HepG2 (cell line): ENCODE results near the gene VWA1. TPM values are rescaled to one million over a fixed set of nuclear protein-coding genes. Genes with fewer than 3 reads are reported as not detected.
A peak's percentile ranks its signal among the peaks of the same experiment; 100 is the strongest.

Source experiments
- AGO2 ChIP-seq: fragments of 200-400 bp; formaldehyde crosslinking; optimal IDR thresholded peaks from 2 replicates; pipeline ENCODE3; 2017; ENCODE audit warnings: mild to moderate bottlenecking, low read depth, low read length, moderate library complexity
- CBX1 ChIP-seq: IDR thresholded peaks from one replicate; pipeline ENCODE4 v1.6.1; 2016; ENCODE audit warnings: antibody characterized with exemption, low read depth
- KDM1A ChIP-seq: IDR thresholded peaks from 2 replicates; pipeline ENCODE4 v1.6.1; 2016; ENCODE audit warnings: missing compliant biosample characterization
- MIER2 ChIP-seq: IDR thresholded peaks from 2 replicates; pipeline ENCODE4 v1.6.1; 2016; ENCODE audit warnings: missing biosample characterization, missing genetic modification reagents
- MYC ChIP-seq: sonication (generic); formaldehyde crosslinking; IDR thresholded peaks from 2 replicates; pipeline ENCODE4 v1.9.0; 2021; ENCODE audit warnings: missing genetic modification reagents, borderline replicate concordance
- ONECUT2 ChIP-seq: sonication (generic); formaldehyde crosslinking; IDR thresholded peaks from 2 replicates; pipeline ENCODE4 v1.4.0; 2020; ENCODE audit warnings: missing genetic modification reagents
- PPARG ChIP-seq: conservative IDR thresholded peaks from 2 replicates; pipeline ENCODE4 v1.6.1; 2016; ENCODE audit warnings: missing biosample characterization, missing genetic modification reagents
- RFXANK ChIP-seq: IDR thresholded peaks from 2 replicates; pipeline ENCODE4 v1.6.1; 2016
- RXRA ChIP-seq: sonication (generic); formaldehyde crosslinking; IDR thresholded peaks from 2 replicates; pipeline ENCODE4 v1.5.1; 2020; ENCODE audit warnings: missing genetic modification reagents
- SNAPC4 ChIP-seq: sonication (generic); formaldehyde crosslinking; IDR thresholded peaks from 2 replicates; pipeline ENCODE4 v1.4.0; 2020; ENCODE audit warnings: mild to moderate bottlenecking, missing genetic modification reagents
- SP2 ChIP-seq: sonication (generic); formaldehyde crosslinking; IDR thresholded peaks from 2 replicates; pipeline ENCODE4 v1.5.1; 2020; ENCODE audit warnings: mild to moderate bottlenecking, missing genetic modification reagents
- STAG1 ChIP-seq: sonication (generic); formaldehyde crosslinking; IDR thresholded peaks from 2 replicates; pipeline ENCODE4 v1.4.0; 2020; ENCODE audit warnings: missing genetic modification reagents
- TEAD3 ChIP-seq: optimal IDR thresholded peaks from 2 replicates; pipeline ENCODE3; 2016; ENCODE audit warnings: borderline replicate concordance
- TFDP2 ChIP-seq: sonication (generic); formaldehyde crosslinking; IDR thresholded peaks from 2 replicates; pipeline ENCODE4 v1.4.0; 2020; ENCODE audit warnings: missing genetic modification reagents
- ZFP1 ChIP-seq: IDR thresholded peaks from 2 replicates; pipeline ENCODE4 v1.6.1; 2016
- ZNF205 ChIP-seq: IDR thresholded peaks from 2 replicates; pipeline ENCODE4 v1.6.1; 2018; ENCODE audit warnings: missing biosample characterization, missing genetic modification reagents
- ZNF496 ChIP-seq: sonication (generic); formaldehyde crosslinking; IDR thresholded peaks from 2 replicates; pipeline ENCODE4 v1.8.1; 2023; ENCODE audit warnings: mild to moderate bottlenecking, moderate library complexity, missing genetic modification reagents; ENCODE audit not compliant: insufficient replicate concordance
- ZNF781 ChIP-seq: sonication (generic); formaldehyde crosslinking; IDR thresholded peaks from 2 replicates; pipeline ENCODE4 v1.5.1; 2020; ENCODE audit warnings: borderline replicate concordance, mild to moderate bottlenecking, missing genetic modification reagents; ENCODE audit errors: not compliant biosample characterization
- ZSCAN31 ChIP-seq: sonication (generic); formaldehyde crosslinking; IDR thresholded peaks from 2 replicates; pipeline ENCODE4 v1.5.0; 2020; ENCODE audit warnings: low read depth, mild to moderate bottlenecking, missing genetic modification reagents
- polyA plus RNA-seq, 8 experiments: library from polyadenylated mRNA; depleted of rRNA in 3 of 8; stranded (reverse) in 7 of 8; unstranded in 1 of 8; fragments of >200 nt; fragmentation: Illumina TruSeq in 4 of 8; extraction: Trizol in 4 of 8; gene quantifications; 2 replicates each; pipeline versions ENCODE4 v1.2.1 to v1.2.3, GENCODE V29; 2011 to 2016; ENCODE audit warnings: low read depth in 4 of 8, missing spikeins in 1 of 8, mixed read lengths in 1 of 8; ENCODE audit not compliant: insufficient read depth in 1 of 8
- total RNA-seq, 5 experiments: library from RNA; depleted of rRNA; stranded (reverse); fragments of >200 nt; fragmentation: Illumina TruSeq; extraction: Trizol; gene quantifications; 2 replicates each; pipeline ENCODE4 v1.2.3, GENCODE V29; 2016; ENCODE audit warnings: low read depth in 1 of 5
- TF ChIP-seq, protein P1 (sequence below), 2 experiments: IDR thresholded peaks; 2 replicates each; pipeline ENCODE4 v1.6.1; 2011 to 2012; ENCODE audit warnings: low read length in 2 of 2, borderline replicate concordance in 1 of 2, low read depth in 1 of 2, mild to moderate bottlenecking in 1 of 2, moderate library complexity in 1 of 2

VWA1 gene
- total and polyA plus RNA-seq, 2 of the 13 experiments (the other 11 are each of a cell fraction or from before 2014, with no cell fraction given) = 40.9 to 57.5 TPM

GRCh38 chr1:1431845-1432273, 3.6 kb upstream of the VWA1 start (continued):
- no peak; the same call in 1 of the 2 replicates for TF ChIP-seq SNAPC4
- peak; percentile 80 for TF ChIP-seq CBX1
- TF ChIP-seq ONECUT2 (CRISPR knock-in tag) = no peak
- no peak for TF ChIP-seq ZNF781
- TF ChIP-seq MIER2 (CRISPR knock-in tag) = no peak
- no peak for TF ChIP-seq STAG1 (CRISPR knock-in tag)
- TF ChIP-seq PPARG (CRISPR knock-in tag) = peak; percentile 71
- TF ChIP-seq AGO2 = peak; percentile 89
- TF ChIP-seq, protein P1, sequence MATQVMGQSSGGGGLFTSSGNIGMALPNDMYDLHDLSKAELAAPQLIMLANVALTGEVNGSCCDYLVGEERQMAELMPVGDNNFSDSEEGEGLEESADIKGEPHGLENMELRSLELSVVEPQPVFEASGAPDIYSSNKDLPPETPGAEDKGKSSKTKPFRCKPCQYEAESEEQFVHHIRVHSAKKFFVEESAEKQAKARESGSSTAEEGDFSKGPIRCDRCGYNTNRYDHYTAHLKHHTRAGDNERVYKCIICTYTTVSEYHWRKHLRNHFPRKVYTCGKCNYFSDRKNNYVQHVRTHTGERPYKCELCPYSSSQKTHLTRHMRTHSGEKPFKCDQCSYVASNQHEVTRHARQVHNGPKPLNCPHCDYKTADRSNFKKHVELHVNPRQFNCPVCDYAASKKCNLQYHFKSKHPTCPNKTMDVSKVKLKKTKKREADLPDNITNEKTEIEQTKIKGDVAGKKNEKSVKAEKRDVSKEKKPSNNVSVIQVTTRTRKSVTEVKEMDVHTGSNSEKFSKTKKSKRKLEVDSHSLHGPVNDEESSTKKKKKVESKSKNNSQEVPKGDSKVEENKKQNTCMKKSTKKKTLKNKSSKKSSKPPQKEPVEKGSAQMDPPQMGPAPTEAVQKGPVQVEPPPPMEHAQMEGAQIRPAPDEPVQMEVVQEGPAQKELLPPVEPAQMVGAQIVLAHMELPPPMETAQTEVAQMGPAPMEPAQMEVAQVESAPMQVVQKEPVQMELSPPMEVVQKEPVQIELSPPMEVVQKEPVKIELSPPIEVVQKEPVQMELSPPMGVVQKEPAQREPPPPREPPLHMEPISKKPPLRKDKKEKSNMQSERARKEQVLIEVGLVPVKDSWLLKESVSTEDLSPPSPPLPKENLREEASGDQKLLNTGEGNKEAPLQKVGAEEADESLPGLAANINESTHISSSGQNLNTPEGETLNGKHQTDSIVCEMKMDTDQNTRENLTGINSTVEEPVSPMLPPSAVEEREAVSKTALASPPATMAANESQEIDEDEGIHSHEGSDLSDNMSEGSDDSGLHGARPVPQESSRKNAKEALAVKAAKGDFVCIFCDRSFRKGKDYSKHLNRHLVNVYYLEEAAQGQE (IDR thresholded peaks at IDR 0.05; ENCODE audit: borderline replicate concordance in 1 of 2, low read depth in 1 of 2, low read length in 2 of 2) = no peak
- 0 out of 2 replicates have a peak, but pooled peaks have one; percentile 43 for TF ChIP-seq RFXANK
- peak; percentile 68; the same call in 1 of the 2 replicates for TF ChIP-seq ZFP1
- no peak for TF ChIP-seq KDM1A (CRISPR knock-in tag)
- peak; percentile 29; the same call in 1 of the 2 replicates for TF ChIP-seq SP2 (CRISPR knock-in tag)
- peak; percentile 89 for TF ChIP-seq RXRA (CRISPR knock-in tag)
- 0 out of 2 replicates have a peak, but pooled peaks have one; percentile 26 for TF ChIP-seq ZNF205 (CRISPR knock-in tag)
- TF ChIP-seq MYC (CRISPR knock-in tag) = peak; percentile 84
- peak; percentile 66 for TF ChIP-seq TEAD3 (CRISPR knock-in tag)
- peak; percentile 55 for TF ChIP-seq TFDP2 (CRISPR knock-in tag)
- no peak for TF ChIP-seq ZNF496 (CRISPR knock-in tag)
- 0 out of 2 replicates have a peak, but pooled peaks have one; percentile 80 for TF ChIP-seq ZSCAN31 (CRISPR knock-in tag)
